ENCODE results near the gene NEIL3. TPM values are rescaled to one million over a fixed set of nuclear protein-coding genes. Genes with fewer than 3 reads are reported as not detected.

Gene NEIL3
- total RNA-seq, 1 donor from 2014 or later: 0.11 TPM

- no peak overlapping the region for H3K27ac ChIP-seq (replicated peaks)
- H3K4me1 ChIP-seq: no peaks in the 10 kb centered on the region
- no peak for TF ChIP-seq CTCF (IDR thresholded peaks at IDR 0.05; ENCODE audit: borderline replicate concordance)
- H3K27me3 ChIP-seq (ENCODE audit: low read depth): no peaks in the 10 kb centered on the region
- intact Hi-C loops (cut with micrococcal nuclease): no loop called here
- no peak for DNase-seq
- no peak overlapping the region for H3K4me3 ChIP-seq
- H3K36me3 ChIP-seq: no peaks in the 10 kb centered on the region
- H3K9me3 ChIP-seq (replicated peaks): peaks cover 11% of the 10 kb centered on the region
Observed at GRCh38 chr4:177401658-177402273, 92.1 kb downstream of the NEIL3 start.

- no peaks in the 10 kb centered on the region for H3K9me3 ChIP-seq (replicated peaks)
- no peak overlapping the region for H3K4me3 ChIP-seq
- no peaks in the 10 kb centered on the region for H3K36me3 ChIP-seq
- no peaks in the 10 kb centered on the region for H3K27me3 ChIP-seq (ENCODE audit: low read depth)
- no peaks in the 10 kb centered on the region for H3K4me1 ChIP-seq
- TF ChIP-seq CTCF (IDR thresholded peaks at IDR 0.05; ENCODE audit: borderline replicate concordance): no peak
- DNase-seq: no peak
- no peak overlapping the region for H3K27ac ChIP-seq (replicated peaks)
- intact Hi-C loops (cut with micrococcal nuclease): no loop called here
Observed at GRCh38 chr4:177403746-177404145, 94.1 kb downstream of the NEIL3 start.

- Histone ChIP-seq H3K4me3 (no peak overlapping the region), H3K9me3 (replicated peaks) (no peaks in the 10 kb centered on the region), H3K27me3 (ENCODE audit: low read depth) (no peaks in the 10 kb centered on the region), H3K36me3 (no peaks in the 10 kb centered on the region), H3K27ac (replicated peaks) (no peak overlapping the region), H3K4me1 (no peaks in the 10 kb centered on the region)
- no peak for TF ChIP-seq CTCF (IDR thresholded peaks at IDR 0.05; ENCODE audit: borderline replicate concordance)
- intact Hi-C loops (cut with micrococcal nuclease): no loop called here
- DNase-seq: no peak
Observed at GRCh38 chr4:177404342-177404741, 94.7 kb downstream of the NEIL3 start.

GRCh38 chr4:177404986-177405385, 95.3 kb downstream of the NEIL3 start:
- no peaks in the 10 kb centered on the region for H3K36me3 ChIP-seq
- H3K4me1 ChIP-seq: no peaks in the 10 kb centered on the region
- no peak for TF ChIP-seq CTCF (IDR thresholded peaks at IDR 0.05; ENCODE audit: borderline replicate concordance)
- H3K27ac ChIP-seq (replicated peaks): no peak overlapping the region
- no peak for DNase-seq
- H3K27me3 ChIP-seq (ENCODE audit: low read depth): no peaks in the 10 kb centered on the region
- intact Hi-C loops (cut with micrococcal nuclease): no loop called here
- no peak overlapping the region for H3K4me3 ChIP-seq
- no peaks in the 10 kb centered on the region for H3K9me3 ChIP-seq (replicated peaks)

GRCh38 chr4:177405508-177405907, 95.8 kb downstream of the NEIL3 start:
- intact Hi-C loops (cut with micrococcal nuclease): no loop called here
- no peaks in the 10 kb centered on the region for H3K4me1 ChIP-seq
- TF ChIP-seq CTCF (IDR thresholded peaks at IDR 0.05; ENCODE audit: borderline replicate concordance): no peak
- no peak for DNase-seq
- no peak overlapping the region for H3K27ac ChIP-seq (replicated peaks)
- H3K4me3 ChIP-seq: no peak overlapping the region
- H3K9me3 ChIP-seq (replicated peaks): no peaks in the 10 kb centered on the region
- H3K36me3 ChIP-seq: no peaks in the 10 kb centered on the region
- no peaks in the 10 kb centered on the region for H3K27me3 ChIP-seq (ENCODE audit: low read depth)

Measured in left ventricle myocardium inferior (tissue), 1 donor.